Occipital lobe (tissue), 2 donors: ENCODE results near the gene TRAK1. TPM values are rescaled to one million over a fixed set of nuclear protein-coding genes. Genes with fewer than 3 reads are reported as not detected.
"Not testable (repeated sequence)": the region's sequence is repeated elsewhere in the genome, so short reads cannot be mapped to it uniquely, and the experiment has no call there.

ENCODE experiments used
- DNase-seq: peaks from one replicate; lab custom pipeline; 2025; lab: John Stamatoyannopoulos, UW
- total RNA-seq: library from RNA; depleted of rRNA; stranded (reverse); fragments of >200 nt; gene quantifications from one replicate; pipeline ENCODE4 v1.2.3, GENCODE V29; 2014

Gene TRAK1, protein sequence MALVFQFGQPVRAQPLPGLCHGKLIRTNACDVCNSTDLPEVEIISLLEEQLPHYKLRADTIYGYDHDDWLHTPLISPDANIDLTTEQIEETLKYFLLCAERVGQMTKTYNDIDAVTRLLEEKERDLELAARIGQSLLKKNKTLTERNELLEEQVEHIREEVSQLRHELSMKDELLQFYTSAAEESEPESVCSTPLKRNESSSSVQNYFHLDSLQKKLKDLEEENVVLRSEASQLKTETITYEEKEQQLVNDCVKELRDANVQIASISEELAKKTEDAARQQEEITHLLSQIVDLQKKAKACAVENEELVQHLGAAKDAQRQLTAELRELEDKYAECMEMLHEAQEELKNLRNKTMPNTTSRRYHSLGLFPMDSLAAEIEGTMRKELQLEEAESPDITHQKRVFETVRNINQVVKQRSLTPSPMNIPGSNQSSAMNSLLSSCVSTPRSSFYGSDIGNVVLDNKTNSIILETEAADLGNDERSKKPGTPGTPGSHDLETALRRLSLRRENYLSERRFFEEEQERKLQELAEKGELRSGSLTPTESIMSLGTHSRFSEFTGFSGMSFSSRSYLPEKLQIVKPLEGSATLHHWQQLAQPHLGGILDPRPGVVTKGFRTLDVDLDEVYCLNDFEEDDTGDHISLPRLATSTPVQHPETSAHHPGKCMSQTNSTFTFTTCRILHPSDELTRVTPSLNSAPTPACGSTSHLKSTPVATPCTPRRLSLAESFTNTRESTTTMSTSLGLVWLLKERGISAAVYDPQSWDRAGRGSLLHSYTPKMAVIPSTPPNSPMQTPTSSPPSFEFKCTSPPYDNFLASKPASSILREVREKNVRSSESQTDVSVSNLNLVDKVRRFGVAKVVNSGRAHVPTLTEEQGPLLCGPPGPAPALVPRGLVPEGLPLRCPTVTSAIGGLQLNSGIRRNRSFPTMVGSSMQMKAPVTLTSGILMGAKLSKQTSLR
- total RNA-seq, result 46.3 TPM

DNA sequence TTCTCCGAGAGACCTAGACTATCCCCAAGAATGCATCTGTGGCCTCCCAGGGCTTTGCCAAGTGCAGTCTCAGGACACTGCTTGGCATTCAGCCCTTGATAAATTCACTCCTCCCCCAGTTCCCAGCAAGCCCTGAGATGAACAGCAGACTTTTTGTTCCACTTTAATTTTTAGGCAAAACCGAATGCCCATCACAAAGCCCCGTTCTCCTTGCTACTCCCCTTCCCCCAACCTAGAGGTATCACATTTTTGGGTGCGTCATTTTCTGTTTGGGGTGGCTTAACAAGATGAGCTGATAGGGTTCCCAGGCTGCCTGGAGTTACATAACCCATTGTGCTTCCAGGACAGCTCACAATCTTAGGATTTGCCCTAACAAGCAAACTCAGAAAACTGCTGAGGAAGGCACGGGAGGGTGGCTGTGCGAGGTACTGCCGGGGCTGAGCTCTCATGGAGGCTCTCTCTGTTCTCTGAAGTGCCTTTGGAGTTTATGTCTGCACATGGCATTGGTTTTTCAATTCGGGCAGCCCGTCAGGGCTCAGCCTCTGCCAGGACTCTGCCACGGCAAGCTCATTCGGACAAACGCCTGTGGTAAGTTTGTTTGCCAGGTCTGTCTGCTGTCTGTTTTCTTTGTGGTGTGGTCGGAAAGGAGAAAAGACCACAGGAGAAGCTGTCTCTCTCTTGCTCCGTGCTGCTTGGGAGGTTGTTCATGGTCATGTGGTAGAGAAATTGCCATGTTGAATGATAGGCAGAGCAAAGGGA is at the start of gene TRAK1:
TSS of gene TRAK1 (plus strand) at position 385 of the 759 bp plus-strand sequence. CDS start at position 498, 113 bp downstream.
- no peak for DNase-seq

DNA sequence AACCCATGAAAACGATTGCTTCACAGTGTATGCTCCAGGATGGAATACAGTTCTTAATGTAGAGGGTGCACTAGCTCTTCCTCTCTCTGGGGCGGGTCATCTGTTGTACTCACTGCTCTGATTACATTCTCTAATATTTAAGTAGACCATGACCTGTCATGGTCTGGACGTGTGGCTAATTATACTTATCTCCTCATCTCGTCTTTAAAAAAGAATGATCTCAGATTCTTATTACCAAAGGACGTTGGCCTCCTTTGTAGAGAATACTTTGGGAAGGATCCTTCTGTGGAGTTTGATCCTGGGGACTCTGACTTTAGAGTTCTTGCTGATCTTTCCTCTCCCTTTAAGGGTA is 48.4 kb upstream of the TRAK1 start:
- DNase-seq, result no peak

DNA sequence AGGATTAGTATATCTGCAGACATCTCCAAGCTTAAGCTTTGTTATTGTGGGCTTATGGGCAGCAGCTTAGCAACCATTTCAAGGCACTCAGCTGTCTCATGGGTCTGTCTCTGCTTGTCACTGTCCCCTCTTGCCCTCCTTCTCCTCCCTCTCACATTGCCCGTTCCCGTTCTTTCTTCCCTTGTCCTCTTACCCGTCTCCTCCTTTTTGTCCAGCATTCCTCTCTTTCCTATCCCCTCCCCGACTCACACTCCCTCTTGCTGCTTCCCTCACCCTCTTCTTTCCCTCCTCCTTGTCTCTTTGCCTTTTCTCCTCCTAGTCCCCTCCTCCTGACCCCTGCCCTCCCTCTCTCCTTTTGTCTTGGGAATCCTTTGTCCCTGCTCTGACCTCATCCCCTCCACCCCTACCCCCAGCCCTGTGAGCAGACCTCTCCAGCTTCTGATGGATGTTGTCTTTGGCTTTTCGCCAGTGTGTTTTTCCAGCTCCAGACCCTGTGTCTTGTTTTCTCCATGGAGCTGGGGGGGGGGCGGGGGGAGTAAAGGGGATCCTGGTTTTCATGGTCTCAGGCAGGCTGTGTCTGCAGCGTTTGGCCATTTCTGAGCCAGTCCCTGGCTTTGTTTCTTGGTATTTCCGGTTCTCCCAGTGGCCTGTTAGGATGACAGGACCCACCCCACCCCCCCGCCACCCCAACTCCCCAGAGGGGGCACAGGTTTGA is 47.9 kb upstream of the TRAK1 start:
- no peak for DNase-seq

DNA sequence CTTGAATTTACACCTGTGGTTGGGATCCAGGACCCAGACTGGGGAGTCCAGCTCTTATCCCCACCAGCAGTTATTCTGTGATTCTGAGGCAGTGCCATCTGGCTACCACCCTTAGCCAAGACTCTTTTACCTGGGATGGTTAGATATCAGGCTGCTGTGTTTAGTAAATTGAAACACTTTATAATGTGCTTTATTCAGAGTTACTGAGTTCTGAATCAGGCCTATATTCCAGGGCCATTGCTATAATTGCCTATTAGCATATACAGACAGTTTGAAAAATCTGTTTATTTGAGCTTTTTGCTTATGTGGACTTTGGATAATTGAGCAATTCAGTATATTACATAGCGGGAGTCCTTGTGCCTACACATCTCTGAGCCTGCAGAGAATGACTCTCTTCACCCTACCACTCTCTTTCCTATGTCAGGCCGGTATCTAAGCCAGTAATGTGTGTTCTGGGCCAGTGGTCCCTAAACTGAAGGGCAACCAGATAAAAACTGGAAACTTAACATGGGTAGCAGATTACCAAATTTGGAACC is 45.4 kb upstream of the TRAK1 start:
- no peak for DNase-seq

DNA sequence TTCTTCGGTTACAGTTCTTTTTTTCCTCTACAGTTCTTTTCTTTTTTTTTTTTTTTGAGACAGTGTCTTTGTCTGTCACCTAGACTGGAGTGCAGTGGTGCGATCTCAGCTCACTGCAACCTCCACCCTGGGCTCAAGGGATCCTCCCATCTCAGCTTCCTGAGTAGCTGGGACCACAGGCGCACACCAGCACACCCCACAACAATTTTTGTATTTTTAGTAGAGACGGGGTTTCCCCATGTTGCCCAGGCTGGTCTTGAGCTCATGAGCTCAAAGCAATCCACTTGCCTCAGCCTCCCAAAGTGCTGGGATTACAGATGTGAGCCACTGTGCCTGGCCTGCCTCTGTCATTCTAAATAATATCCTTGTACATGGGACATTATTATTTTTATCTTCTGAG is 42.6 kb upstream of the TRAK1 start:
- not testable (repeated sequence) for DNase-seq

DNA sequence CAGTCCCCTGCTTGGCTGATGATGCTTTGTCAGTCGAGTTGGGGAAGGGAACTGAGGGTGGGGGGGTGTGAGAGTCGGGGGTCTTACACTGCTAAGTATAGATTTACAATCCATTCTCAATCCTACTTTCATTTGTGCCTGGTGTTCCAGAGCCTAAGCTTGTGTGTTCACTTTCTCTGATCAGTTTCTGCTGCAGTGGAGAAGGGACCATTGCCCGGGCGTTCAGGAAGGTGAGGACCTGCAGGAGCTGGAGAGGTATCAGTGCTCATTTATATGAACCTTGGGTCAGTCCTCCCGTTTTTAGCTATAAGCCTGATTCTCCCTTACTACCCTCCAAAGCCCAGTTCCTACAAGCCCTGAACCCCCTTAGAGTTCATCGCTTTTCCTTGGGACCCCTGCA is 41.0 kb upstream of the TRAK1 start:
- DNase-seq, result no peak

DNA sequence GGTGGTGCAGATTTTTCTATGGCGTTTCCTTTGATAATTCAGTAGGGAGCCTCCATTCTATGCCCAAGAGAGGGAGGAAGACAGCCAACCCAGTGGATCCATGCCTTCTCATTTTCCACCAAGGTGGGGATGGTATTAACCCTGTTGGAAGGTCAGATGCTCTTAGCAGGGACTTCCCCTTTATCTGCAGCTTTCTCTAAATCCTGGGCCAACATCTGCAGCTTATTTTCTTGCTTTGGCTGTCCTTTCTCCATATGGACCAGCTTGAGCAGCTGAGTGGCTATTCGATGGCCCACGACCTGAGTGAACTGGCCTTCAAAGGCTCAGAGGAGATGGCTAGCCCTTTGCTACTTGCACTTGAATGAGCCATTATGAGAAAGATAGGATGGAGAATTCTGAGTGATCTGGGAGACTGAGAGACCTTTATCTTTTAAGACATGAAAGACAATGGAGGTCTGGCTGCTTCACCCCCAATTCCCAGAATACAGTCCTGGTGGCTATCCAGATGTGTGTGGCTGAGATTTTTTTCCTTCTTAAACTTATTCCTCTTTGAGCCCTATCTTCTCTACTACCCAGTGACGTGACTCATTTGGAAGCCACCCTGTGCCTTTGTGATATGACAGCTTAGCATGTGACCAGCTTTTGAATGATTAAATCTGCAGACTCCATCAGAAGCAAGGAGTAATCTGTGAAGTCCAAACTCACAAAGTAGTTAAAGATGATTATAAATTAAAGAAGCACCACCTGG is 39.6 kb upstream of the TRAK1 start:
- no peak for DNase-seq

DNA sequence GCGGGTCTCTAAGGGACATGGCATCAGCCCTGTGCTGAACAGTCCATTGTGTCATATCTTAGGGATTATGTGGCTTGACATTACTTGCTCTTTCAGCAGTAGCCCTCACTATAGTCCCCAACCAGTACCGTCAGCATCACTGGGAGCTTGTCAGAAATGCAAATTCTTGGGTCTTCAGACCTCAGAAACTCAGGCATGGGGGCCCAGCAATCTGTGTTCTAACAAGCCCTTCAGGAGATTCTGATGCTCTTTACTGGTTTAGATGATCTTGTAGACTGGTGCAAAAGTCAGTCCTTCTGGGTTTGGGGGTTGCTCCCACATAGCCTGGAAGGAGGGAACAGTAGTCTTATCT is 39.0 kb upstream of the TRAK1 start:
- DNase-seq, result no peak

DNA sequence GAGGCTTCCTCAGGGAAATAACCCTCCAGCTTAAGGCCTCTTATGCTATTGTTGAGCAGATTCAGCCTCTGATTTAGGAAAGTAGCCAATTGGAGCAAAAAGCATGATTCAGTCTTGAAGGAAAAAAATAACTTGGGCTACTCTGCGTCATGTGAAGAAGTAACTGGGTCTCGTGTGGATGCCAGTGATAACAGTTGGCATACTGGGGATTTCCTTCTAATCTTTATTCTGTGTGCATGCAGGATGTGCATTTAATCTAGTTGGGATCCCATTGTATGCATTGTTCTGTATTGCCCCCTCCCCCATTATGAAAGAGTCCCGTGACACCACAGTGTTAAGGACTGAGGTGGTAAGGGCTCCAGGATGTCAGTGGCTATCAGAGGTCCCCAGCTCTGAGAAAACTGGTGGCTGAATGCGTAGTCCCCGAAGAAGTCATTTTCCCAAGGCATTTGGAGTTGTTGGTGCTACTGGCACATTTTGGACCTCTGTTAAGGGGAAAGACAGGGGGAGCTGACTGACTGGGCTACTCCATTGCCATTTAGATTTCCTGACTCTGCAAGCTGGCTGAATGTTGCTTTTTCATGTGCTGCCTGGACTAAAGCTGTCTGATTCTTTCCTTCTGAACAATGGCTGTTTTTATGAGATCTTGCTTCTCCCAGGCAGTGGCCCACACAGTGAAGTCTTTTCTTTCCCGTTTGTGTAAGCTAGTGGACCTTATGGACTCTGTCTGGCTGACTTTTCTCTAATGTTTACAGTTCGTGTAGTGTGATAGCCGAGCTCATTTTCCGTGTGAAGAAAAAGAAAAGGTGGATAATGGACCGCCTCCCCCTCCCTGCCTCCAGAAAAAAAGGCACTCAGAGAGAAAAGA is 38.4 kb upstream of the TRAK1 start:
- DNase-seq, result peak; percentile 45

DNA sequence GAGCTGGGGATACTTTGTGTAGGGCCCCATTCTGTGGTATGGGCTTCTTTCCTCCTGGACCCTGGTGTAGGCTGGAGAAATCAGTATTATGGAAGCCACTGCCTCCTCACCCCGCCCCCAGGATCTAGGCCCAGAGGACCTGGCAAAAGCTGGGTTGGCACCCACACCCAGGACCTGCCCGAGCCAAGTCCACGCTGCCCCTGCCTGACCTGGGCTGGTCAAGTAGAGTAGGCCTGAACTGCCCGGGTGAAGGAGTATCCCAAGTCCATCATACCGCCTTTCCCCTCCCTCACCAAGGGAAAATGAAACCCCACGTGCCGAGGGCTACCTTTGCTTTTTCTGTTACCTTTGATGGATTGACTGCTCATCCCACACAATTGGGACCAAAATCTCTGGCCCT is 37.7 kb upstream of the TRAK1 start:
- DNase-seq, result no peak

DNA sequence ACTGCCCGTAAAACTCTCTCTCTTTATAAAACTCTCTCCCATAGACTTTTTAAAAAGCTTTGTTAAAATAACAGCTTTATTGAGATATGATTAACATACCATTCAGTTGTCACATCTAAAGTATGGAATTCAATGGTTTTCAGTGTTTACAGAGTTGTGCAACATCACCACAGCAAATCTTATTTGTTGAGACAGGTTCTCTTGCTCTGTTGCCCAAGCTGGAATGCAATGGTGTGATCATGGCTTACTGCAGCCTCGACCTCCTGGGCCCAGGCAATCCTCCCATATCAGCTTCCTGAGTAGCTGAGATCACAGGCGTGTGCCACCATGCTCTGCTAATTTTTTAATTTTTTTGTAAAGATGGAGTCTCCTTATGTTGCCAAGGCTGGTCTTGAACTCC is 35.9 kb upstream of the TRAK1 start:
- no peak for DNase-seq

DNA sequence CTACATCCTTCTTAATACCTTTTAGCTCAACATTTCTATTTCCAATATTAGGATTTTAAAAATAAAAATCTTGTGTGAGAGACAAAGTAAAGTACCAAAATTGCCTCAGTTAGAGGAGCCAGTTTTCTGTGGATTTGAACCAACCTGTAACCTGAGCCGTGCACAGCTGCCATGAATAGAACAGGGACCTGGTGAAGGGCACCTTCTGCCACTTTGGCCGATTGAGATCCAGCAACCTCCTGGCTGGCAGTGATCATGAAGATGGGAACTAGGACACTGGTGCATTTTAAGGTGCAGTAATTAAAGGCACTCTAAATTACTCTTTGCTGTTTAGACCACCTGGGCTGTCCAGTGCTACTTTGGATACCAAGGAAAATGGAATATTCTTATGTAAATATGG is 34.3 kb upstream of the TRAK1 start:
- DNase-seq, result no peak

DNA sequence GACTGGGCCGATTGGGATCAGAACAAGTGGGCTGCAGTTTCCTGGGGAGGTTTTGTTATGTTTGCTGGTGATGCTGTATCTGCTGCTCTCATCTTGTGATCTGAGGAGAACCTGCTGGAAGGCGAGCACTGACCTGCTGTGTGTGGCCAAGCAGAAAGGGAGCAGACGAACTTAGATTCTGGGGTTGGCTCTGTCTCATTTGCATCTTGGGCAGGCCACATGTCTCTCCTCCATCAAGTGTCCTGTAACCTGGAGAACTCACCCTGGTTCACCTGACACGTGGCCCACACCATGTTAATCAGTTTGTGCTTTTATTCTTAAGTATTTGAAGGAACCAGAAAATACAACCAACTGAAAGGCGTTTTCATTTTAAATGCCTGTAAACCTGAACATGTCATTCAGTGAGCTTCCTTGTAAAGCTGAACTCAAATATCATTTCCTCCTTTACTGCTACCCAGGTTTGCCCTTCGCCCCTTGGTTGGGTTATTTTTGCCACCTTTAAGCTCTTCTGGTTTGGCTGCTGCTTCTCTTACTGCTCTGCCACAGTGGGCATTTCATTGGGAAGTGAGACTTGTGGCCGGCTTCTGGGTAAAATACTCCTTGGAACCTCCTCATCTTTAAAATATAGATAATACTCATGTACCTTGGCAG is 33.5 kb upstream of the TRAK1 start:
- no peak for DNase-seq

DNA sequence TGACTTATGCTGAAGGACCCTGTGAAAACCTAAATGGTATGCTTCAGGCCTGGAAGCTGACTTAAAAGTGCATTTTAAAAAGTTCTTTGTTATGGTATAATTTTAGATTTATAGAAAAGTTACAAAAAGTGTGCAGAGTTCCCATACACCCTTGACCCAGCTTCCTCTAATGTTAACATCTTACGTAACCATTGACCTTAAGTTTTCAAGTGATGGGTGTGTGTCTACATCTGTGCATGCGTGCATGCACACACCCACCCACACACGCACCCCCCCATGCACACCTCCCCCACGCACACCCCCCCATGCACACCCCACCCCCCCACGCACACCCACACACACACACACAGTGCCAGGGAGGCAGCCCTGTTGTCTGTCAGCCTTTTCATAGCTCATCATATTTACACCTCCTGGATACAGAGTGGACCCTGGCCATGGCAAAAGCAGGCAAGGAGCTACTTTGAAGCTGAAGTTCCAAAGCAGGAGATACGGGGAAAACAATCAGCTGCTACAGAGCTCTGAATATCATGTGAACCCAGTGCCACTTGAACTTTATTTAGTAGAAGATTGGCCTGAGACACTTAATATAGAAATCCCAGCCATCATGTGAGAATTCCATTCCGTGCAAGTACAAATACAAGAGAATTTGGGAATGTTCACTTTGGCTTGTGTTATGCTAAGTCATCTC is 30.0 kb upstream of the TRAK1 start:
- DNase-seq, result no peak

DNA sequence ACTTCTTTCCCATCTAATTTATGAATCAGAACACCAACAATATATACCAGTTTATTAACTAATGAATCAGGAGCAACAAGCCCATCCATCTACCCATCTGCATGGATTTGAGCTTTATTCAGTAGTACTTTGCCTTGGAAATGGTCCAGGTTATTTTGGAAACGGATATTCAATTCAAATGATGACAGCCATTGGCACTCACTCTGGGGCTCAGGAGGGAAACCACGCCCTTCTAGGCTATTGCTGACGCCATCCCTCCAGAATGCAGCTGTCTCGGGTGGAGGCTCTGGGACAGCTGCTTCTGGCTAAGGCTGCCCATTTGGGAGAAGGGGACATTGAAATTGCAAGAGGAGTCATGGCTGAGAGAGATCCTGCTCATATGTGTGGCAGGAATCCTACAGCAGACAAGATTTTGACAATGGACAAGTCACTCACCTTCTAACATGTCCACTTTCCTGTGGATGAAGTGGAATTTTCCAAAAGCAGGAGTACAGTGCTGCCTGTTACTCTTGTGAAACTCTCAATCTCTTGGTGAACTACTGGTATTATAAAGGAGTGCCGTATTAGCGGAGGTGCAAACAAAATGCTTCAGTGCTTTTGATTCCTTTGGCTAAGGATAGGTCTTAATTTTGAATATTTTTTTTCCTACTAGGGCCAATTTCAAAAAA is 29.3 kb upstream of the TRAK1 start:
- DNase-seq, result no peak

DNA sequence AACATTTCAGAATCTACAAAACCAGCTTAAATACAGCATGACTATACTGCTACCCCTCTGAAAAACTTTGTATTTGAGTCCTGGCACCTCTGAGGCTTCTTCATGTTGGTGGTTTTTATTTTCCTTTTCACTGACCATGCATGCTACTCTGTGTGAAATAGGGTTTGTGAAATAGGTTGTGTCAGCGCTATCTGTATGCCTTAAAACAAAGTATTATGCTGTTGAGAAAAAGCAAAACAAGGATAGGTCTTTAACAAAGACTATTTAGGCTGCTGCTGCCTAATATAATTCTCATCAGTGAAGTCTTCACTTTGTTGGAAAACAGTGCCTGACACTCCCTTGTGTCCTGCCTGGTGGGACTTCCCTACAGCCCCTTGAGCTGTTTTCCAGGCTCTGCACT is 28.7 kb upstream of the TRAK1 start:
- no peak for DNase-seq

DNA sequence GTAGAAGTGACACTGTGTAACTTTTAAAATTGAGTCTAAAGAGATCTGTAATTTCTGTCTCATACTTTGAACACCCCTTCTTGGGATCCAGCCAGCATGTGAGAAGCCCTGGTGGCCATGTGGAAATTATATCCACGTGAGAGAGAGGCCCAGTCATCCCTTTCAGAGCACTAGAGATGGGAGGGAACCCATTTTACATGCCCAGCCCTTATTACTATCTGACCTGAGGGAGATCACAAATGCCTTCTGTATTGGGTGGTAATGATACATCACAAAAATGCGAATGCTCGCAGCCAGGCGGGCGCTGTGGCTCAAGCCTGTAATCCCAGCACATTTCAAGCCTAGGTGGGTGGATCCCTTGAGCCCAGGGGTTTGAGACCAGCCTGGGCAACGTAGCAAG is 27.3 kb upstream of the TRAK1 start:
- DNase-seq, result no peak
